GM12875 (cell line): ENCODE data around the gene TRPM4.

Experiments used
- H3K4me3 ChIP-seq: one replicate; pipeline ENCODE4 v1.5.1; 2011; ENCODE audit warnings: low read depth, low read length, control low read depth
- TF ChIP-seq, protein P1 (sequence below): IDR thresholded peaks from 2 replicates; pipeline ENCODE4 v1.5.1; 2011; ENCODE audit warnings: low read depth, mild to moderate bottlenecking, control low read depth, inconsistent platforms, low read length, moderate library complexity, borderline replicate concordance; ENCODE audit not compliant: insufficient read depth

Gene TRPM4

DNA sequence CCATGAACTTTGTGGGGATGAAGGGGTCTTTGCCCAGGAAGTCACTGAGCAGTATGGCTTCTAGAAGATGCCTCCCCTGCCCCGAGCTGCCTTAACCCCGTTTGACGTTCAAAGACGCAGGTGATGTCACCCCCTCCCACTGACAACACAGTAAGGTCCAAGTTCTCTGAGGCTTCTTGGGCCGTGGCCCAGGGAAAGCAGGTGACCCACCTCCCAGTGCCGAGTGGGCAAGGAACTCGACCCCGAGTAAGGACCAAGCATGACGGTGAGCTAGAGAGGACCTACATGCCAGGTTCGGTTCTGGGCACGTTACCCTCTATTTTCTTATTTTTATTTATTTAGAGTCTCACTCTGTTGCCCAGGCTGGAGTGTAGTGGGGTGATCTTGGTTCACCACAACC is 86.1 kb downstream of the TRPM4 start:
- TF ChIP-seq, protein P1, sequence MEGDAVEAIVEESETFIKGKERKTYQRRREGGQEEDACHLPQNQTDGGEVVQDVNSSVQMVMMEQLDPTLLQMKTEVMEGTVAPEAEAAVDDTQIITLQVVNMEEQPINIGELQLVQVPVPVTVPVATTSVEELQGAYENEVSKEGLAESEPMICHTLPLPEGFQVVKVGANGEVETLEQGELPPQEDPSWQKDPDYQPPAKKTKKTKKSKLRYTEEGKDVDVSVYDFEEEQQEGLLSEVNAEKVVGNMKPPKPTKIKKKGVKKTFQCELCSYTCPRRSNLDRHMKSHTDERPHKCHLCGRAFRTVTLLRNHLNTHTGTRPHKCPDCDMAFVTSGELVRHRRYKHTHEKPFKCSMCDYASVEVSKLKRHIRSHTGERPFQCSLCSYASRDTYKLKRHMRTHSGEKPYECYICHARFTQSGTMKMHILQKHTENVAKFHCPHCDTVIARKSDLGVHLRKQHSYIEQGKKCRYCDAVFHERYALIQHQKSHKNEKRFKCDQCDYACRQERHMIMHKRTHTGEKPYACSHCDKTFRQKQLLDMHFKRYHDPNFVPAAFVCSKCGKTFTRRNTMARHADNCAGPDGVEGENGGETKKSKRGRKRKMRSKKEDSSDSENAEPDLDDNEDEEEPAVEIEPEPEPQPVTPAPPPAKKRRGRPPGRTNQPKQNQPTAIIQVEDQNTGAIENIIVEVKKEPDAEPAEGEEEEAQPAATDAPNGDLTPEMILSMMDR: no peak
- H3K4me3 ChIP-seq: no peak overlapping the region

DNA sequence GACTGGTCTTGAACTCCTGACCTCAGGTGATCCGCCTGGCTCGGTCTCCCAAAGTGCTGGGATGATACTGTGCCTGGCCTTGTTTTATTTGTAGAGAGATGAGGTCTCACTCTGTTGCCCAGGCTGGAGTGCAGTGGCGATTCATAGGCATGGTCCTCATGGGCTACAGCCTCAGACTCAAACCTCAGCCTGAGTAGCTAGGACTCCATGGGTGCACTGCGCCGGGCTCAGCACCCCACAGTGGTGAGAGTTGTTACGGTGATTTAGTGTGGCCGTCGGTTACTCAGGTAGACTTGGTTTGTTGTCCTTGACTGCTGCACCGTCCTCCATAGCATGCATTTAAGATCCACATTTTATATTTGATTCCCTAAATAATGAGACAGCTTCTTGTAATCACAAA is 86.7 kb downstream of the TRPM4 start:
- TF ChIP-seq, protein P1: no peak

DNA sequence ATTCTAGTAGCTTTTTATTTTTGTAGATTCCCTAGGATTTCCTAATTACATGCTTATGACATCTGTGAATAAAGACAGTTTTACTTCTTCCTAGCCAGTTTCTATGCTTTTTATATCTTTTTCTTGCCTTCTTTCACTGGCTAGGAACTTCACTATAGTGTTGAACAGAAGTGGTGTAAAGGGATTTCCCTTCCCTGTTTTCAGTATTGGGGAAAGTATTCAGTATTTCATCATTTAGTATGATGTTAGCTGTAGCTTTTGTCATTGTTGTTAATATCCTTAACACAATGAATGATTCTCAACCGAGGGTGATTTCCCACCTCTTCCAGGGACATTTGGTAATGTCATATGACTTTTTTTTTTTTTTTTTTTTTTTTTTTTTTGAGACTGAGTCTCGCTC is 90.1 kb downstream of the TRPM4 start:
- TF ChIP-seq, protein P1: no peak
- no peak overlapping the region for H3K4me3 ChIP-seq

More for the DNA sequence above, 86.7 kb downstream of the TRPM4 start:
- no peak overlapping the region for H3K4me3 ChIP-seq

DNA sequence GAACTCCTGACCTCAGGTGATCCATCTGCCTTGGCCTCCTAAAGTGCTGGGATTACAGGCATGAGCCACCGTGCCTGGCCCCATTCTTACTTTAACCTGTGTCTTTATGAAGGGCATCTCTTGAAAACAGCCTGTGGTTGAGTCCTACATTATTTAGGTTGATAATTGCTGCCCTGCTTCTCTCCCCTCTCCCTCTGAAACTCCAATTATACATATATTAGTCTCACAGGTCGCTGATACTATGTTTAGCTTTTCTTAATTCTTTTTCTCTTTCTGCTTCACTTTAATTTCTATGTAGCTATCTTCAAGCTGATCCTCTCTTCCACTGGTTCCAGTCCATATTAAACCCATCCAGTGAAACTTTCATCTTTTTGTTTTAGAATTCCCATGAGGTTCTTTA is 92.3 kb downstream of the TRPM4 start:
- no peak overlapping the region for H3K4me3 ChIP-seq
- TF ChIP-seq, protein P1: no peak

DNA sequence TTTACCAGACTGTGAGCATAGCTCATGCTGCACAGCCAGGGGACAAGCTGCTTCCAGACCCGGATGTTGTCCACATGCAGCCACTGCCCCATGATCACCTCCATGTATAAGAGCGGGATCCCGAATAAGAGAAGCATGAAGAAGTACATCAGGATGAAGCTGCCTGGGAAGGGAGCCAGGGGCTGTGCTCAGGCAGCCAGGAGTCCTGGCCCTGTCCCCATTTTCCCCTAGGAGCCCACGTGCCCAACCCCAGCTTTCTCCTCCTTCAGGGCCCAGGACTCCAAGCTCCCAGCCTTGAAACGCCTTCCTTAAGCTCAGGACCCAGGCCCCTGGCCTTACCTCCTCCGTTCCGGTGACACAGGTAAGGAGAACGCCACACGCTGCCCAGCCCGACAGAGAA is 98.1 kb downstream of the TRPM4 start:
- H3K4me3 ChIP-seq: no peak overlapping the region
- TF ChIP-seq, protein P1: no peak

DNA sequence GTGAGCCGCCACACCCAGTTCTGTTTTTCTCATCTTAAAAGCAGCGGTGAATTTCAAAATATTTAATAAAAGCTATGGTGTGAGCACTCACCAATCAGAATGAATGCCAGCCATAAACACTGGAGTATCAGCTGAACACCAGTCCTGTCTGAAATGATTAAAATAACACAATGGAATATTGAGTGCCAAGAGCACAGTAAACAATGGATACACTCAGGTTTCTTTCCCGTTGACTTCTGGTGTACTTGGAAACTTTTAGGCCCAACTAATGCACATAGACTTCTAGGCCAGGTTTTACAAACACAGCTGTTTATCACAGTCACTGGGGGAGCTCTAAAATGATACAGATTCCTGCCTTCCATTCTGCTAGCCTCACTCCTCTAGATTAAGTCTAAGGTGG is 99.1 kb downstream of the TRPM4 start:
- TF ChIP-seq, protein P1: no peak
- H3K4me3 ChIP-seq: no peak overlapping the region
